Urinary bladder (tissue), 4 donors: ENCODE measurements around the gene APLP2. TPM values are rescaled to one million over a fixed set of nuclear protein-coding genes. Genes with fewer than 3 reads are reported as not detected.
"Not testable (repeated sequence)": the region's sequence is repeated elsewhere in the genome, so short reads cannot be mapped to it uniquely, and the experiment has no call there.

ENCODE experiments used
- DNase-seq: peaks from one replicate; pipeline ENCODE4 v3.0.0-alpha.2; 2015; ENCODE audit errors: extremely low spot score
- H3K27ac ChIP-seq: one replicate; pipeline ENCODE4 v1.5.1; 2013; ENCODE audit warnings: low read depth, mild to moderate bottlenecking, moderate library complexity
- H3K36me3 ChIP-seq: one replicate; pipeline ENCODE4 v1.6.1; 2013; ENCODE audit warnings: mild to moderate bottlenecking, moderate library complexity; ENCODE audit not compliant: insufficient read depth
- H3K4me1 ChIP-seq: one replicate; pipeline ENCODE4 v1.6.1; 2013; ENCODE audit warnings: mild to moderate bottlenecking, moderate library complexity; ENCODE audit not compliant: insufficient read depth
- H3K4me3 ChIP-seq: one replicate; pipeline ENCODE4 v1.5.1; 2013; ENCODE audit warnings: low read depth, low read length
- WGBS: extraction: QIAGEN DNeasy Blood & Tissue Kit; methylation state at CpG from one replicate; pipeline ENCODE4 v1.1.7; 2013; 5-methylcytosine and 5-hydroxymethylcytosine counted together
- polyA plus RNA-seq: library from polyadenylated mRNA; stranded (reverse); fragments of 200-250 nt; gene quantifications from one replicate; pipeline ENCODE4 v1.2.3, GENCODE V29; 2013
- total RNA-seq: library from RNA; depleted of rRNA; stranded (reverse); fragments of >200 nt; gene quantifications from one replicate; pipeline ENCODE4 v1.2.3, GENCODE V29; 2014
- donor health status: healthy with polysubstance abuse.
- donor health status: healthy.

APLP2 gene
- total and polyA plus RNA-seq, 2 donors, result 217 to 364 TPM

DNA sequence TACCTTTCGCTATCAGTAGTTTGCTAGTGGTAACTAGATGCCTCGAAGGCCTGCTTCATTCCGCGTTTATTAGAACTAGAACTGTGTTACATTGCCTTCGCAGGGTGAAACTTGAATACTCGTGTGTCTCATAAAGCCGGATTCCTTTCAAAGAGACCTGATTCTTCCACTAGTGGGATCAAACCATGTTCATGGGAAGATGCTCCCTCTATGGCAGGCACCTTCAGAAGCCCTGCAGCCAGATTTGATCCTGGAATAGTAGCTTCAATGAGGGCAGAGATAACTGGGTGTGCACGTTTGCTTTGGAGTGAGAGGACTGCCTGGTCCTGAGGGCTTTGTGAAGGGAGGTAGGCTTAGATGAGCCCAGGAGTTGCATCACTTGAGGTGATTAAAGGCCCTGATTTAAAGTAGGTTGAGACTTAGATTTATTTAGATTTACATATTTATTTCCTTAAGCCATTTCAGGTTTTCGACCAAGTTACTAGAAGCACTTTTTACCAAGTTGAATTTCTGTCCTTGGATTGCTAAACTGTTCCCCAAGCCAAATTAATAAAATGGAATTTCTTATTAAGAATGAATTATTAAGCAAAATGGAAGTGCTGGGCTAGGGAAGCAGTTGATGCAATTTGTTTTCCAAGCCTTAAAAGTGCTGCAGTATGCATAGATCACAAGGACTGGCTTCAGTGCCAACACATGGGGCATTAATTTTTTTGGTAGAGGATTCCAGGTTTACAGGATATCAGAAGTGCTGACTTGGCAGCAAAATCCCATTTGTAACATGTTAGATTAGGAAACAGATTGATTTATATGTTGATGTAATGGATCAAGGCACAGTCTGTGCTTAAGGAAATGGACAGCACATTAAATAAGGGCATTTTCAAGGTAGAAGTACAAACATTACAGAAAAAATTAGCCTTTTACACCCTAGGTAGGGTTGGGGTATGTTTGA, 32.9 kb downstream of the APLP2 start:
- Histone ChIP-seq H3K27ac (no peak overlapping the region), H3K4me3 (no peak overlapping the region)
- WGBS, result 89% methylated on average over 9 of the region's 9 CpGs

GRCh38 chr11:130103296-130103814, 33.7 kb downstream of the APLP2 start:
- H3K27ac ChIP-seq, result no peak overlapping the region
- peaks cover 2% of the 10 kb centered on the region for H3K36me3 ChIP-seq
- 22% methylated on average over 5 of the region's 5 CpGs for WGBS
- H3K4me3 ChIP-seq, result no peak overlapping the region
- no peaks in the 10 kb centered on the region for H3K4me1 ChIP-seq
- DNase-seq, result peak; percentile 69

More for the DNA sequence above, 32.9 kb downstream of the APLP2 start:
- DNase-seq, result peak; percentile 23
- Histone ChIP-seq H3K36me3 (peaks cover 2% of the 10 kb centered on the region), H3K4me1 (no peaks in the 10 kb centered on the region)

DNA sequence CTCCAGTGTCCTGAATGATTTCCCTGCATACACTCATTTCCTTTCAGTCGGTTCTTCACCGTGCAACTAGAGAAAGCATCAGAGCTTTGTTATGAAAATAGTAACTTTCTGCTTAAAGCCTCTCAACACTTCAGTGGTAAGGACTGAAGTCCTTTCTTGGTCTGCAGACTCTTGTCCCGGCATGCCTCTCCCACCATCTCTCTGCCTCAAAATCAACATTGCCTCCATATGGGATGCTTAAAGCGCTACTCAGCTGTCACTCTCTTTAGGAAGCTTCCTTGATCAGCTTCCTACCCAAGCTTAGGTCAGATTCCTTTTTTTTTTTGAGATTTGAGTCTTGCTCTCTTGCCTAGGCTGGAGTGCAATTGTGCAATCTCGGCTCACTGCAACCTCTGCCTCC, 36.7 kb downstream of the APLP2 start:
- 91% methylated on average over 5 of the region's 5 CpGs for WGBS

DNA sequence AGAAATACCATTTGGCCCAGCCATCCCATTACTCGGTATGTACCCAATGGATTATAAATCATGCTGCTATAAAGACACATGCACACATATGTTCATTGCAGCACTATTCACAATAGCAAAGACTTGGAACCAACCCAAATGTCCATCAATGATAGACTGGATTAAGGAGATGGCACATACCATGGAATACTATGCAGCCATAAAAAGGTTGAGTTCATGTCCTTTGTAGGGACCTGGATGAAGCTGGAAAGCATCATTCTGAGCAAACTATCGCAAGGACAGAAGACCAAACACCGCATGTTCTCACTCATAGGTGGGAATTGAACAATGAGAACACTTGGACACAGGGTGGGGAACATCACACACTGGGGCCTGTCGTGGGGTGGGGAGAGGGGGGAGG, 39.0 kb downstream of the APLP2 start:
- not testable (repeated sequence) for H3K4me1 ChIP-seq, DNase-seq, H3K4me3 ChIP-seq, H3K27ac ChIP-seq, H3K36me3 ChIP-seq
- whole genome bisulfite sequencing, result 94% methylated on average over 4 of the region's 4 CpGs

More for the DNA sequence above, 36.7 kb downstream of the APLP2 start:
- H3K36me3 ChIP-seq, result peaks cover 2% of the 10 kb centered on the region
- no peak overlapping the region for H3K27ac ChIP-seq
- H3K4me1 ChIP-seq, result no peaks in the 10 kb centered on the region
- no peak overlapping the region for H3K4me3 ChIP-seq
- no peak for DNase-seq

DNA sequence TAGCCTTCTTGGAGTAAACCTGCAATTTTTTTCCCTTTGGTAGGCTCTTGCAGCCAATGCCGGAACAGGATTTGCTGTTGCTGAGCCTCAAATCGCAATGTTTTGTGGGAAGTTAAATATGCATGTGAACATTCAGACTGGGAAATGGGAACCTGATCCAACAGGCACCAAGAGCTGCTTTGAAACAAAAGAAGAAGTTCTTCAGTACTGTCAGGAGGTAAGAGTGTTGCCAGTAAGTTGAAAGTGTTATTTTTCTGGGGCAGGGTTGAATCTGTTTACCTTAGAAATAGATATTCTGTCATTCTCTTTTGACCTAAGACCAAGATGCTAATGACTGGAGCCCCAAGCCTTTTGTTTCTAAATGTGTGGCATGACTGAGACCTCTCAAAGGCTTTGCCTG, 39.7 kb downstream of the APLP2 start:
- no peak overlapping the region for H3K4me3 ChIP-seq
- peaks cover 2% of the 10 kb centered on the region for H3K36me3 ChIP-seq
- WGBS, result 94% methylated on average over 2 of the region's 2 CpGs
- no peak overlapping the region for H3K27ac ChIP-seq
- H3K4me1 ChIP-seq, result no peaks in the 10 kb centered on the region
- no peak for DNase-seq

- Histone ChIP-seq H3K4me1 (no peaks in the 10 kb centered on the region), H3K4me3 (no peak overlapping the region), H3K36me3 (peaks cover 2% of the 10 kb centered on the region), H3K27ac (no peak overlapping the region)
- no peak for DNase-seq
- WGBS, result 87% methylated on average over 7 of the region's 7 CpGs
Observed at GRCh38 chr11:130110339-130111108, 40.8 kb downstream of the APLP2 start.

DNA sequence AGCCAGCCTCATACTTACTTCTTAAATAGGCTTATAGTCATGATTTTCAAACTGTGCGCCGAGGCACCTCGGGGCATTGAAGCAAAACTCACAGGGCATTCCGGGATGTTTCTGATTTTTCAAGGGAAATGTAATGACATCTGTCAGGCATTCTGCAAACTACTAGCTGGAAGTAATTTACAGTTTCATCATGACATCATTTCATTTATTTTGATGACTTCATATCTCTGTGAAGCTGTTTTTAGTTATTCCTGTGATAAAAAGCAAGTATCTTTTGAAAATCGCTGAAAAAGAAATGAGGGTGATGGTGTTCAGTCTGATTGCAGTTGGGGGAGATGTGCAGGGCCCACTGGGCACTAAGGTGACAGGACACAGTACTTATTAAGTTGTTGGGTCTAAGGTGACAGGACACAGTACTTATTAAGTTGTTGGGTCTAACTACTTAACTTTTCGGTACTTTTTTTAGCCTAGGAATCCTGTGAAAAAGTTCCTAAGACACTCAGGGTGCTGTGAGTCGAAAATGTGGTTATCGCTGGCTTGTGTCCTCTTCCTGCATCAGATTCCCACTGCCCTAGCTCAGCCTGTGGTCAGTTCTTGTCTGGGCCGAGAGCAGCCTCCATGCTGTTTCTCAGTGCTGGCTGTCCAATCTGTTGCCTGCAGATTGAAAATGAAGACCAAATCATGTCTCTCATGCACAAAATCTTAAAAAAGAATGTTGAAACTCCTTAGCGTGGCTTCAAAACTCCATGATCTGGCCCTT, 42.6 kb downstream of the APLP2 start:
- WGBS, result 94% methylated on average over 10 of the region's 10 CpGs

GRCh38 chr11:130114281-130114680, 44.6 kb downstream of the APLP2 start:
- Histone ChIP-seq H3K4me3 (no peak overlapping the region), H3K36me3 (no peaks in the 10 kb centered on the region), H3K27ac (no peak overlapping the region), H3K4me1 (no peaks in the 10 kb centered on the region)
- DNase-seq, result no peak
- 90% methylated on average over 5 of the region's 5 CpGs for WGBS

More for the DNA sequence above, 42.6 kb downstream of the APLP2 start:
- DNase-seq, result no peak
- Histone ChIP-seq H3K27ac (no peak overlapping the region), H3K36me3 (no peaks in the 10 kb centered on the region), H3K4me1 (no peaks in the 10 kb centered on the region), H3K4me3 (no peak overlapping the region)

- no peaks in the 10 kb centered on the region for H3K36me3 ChIP-seq
- no peak overlapping the region for H3K4me3 ChIP-seq
- no peak overlapping the region for H3K27ac ChIP-seq
- 95% methylated on average over 4 of the region's 4 CpGs for WGBS
- H3K4me1 ChIP-seq, result no peaks in the 10 kb centered on the region
- DNase-seq, result no peak
Observed at GRCh38 chr11:130114726-130115125, 45.0 kb downstream of the APLP2 start.

GRCh38 chr11:130115218-130115617, 45.5 kb downstream of the APLP2 start:
- no peak overlapping the region for H3K27ac ChIP-seq
- DNase-seq, result no peak

GRCh38 chr11:130118165-130118564, 48.5 kb downstream of the APLP2 start:
- Histone ChIP-seq H3K36me3 (no peaks in the 10 kb centered on the region), H3K27ac (no peak overlapping the region), H3K4me3 (no peak overlapping the region), H3K4me1 (no peaks in the 10 kb centered on the region)
- DNase-seq, result no peak
- 84% methylated on average over 2 of the region's 2 CpGs for WGBS

More at GRCh38 chr11:130115218-130115617, 45.5 kb downstream of the APLP2 start:
- no peaks in the 10 kb centered on the region for H3K4me1 ChIP-seq
- no peak overlapping the region for H3K4me3 ChIP-seq
- 69% methylated on average over 2 of the region's 2 CpGs for WGBS
- H3K36me3 ChIP-seq, result no peaks in the 10 kb centered on the region

DNA sequence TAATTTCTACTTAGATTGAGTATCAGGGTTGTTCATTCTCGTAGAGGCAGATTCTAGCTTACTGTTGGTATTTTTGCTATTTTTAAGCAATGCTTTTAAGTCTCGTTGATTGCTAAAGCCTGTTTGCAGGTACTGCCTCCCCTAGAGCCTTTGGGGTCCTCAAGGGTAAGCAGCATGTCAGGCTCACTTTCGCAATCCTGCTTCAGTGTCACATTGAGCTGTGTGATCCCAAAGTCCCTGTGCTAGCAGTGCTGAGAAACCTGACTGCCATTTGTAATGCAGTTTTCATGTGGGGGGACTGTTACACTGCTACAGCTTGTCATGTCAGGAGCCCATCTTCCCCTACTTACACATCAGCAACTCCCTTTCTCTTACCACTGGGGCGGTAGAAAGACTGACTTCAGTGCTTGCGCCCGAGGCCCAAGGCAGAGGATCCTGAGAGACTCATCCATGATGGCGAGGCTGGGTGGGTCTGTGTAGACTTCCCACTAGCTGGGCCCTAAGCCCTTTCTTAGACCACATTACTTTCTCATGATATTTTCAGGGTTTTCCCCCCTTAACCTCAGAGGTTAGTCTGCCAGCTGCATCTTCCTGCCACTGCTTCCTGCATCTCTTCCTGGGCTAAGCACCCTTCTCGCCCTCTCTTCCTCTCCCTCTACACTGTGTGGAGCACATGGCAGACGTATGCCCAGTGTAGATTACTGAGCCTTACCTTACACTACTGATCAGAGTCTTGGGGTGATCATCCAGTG, 49.1 kb downstream of the APLP2 start:
- Histone ChIP-seq H3K4me3 (no peak overlapping the region), H3K36me3 (no peaks in the 10 kb centered on the region), H3K27ac (no peak overlapping the region), H3K4me1 (no peaks in the 10 kb centered on the region)
- 89% methylated on average over 9 of the region's 9 CpGs for WGBS
- no peak for DNase-seq
